Activated CD8-positive, alpha-beta T cell treated with anti-CD3 and anti-CD28 coated beads for 36 hours (primary cell): ENCODE results near the gene CCDC24. TPM values are rescaled to one million over a fixed set of nuclear protein-coding genes. Genes with fewer than 3 reads are reported as not detected.

ENCODE experiments used
- ATAC-seq: fragments of 200-7000 bp; cut with Tn5 transposase; one replicate; pipeline ENCODE4 v1.10.0; 2021; ENCODE audit warnings: mild to moderate bottlenecking, moderate library complexity
- CTCF ChIA-PET: fragments of 350-600 bp; sonication (Branson Sonifier 250); formaldehyde crosslinking; loops from one replicate; lab custom pipeline; 2021; ENCODE audit warnings: antibody characterized with exemption; lab: Charles Lee
- POLR2A ChIA-PET: fragments of 350-600 bp; sonication (Branson Sonifier 250); formaldehyde crosslinking; loops from one replicate; lab custom pipeline; 2021; ENCODE audit warnings: antibody characterized with exemption; lab: Charles Lee
- DNase-seq: peaks from one replicate; pipeline ENCODE4 v3.0.0-alpha.2; 2020
- H3K27ac Mint-ChIP-seq: one replicate; pipeline ENCODE4 v1.8.0; 2021; ENCODE audit warnings: mild to moderate bottlenecking, mixed read lengths
- H3K27me3 Mint-ChIP-seq: one replicate; pipeline ENCODE4 v1.8.0; 2021; ENCODE audit warnings: mixed read lengths
- H3K36me3 Mint-ChIP-seq: one replicate; pipeline ENCODE4 v1.8.0; 2021; ENCODE audit warnings: low read depth, mixed read lengths
- H3K4me1 Mint-ChIP-seq: one replicate; pipeline ENCODE4 v1.8.0; 2021; ENCODE audit warnings: low read depth, mixed read lengths
- H3K4me3 Mint-ChIP-seq: one replicate; pipeline ENCODE4 v1.8.0; 2021; ENCODE audit warnings: mild to moderate bottlenecking, moderate library complexity, mixed read lengths
- H3K9me3 Mint-ChIP-seq: one replicate; pipeline ENCODE4 v1.8.0; 2021; ENCODE audit warnings: mixed read lengths
- CTCF ChIP-seq: fragments of 200-600 bp; IDR thresholded peaks from one replicate; pipeline ENCODE4 v1.8.0; 2022; ENCODE audit warnings: antibody characterized with exemption, mild to moderate bottlenecking
- intact Hi-C: fragments of 100-400 bp; cut with micrococcal nuclease; formaldehyde crosslinking; loops from one replicate; pipeline ENCODE4 v1.10.0; 2022
- total RNA-seq, 2 experiments: library from RNA; stranded (reverse); gene quantifications; one replicate each; pipeline ENCODE4 v1.2.3, GENCODE V29; 2021

The CCDC24 gene
- total RNA-seq, 2 experiments from 2014 or later = 1.4 to 1.8 TPM

DNA sequence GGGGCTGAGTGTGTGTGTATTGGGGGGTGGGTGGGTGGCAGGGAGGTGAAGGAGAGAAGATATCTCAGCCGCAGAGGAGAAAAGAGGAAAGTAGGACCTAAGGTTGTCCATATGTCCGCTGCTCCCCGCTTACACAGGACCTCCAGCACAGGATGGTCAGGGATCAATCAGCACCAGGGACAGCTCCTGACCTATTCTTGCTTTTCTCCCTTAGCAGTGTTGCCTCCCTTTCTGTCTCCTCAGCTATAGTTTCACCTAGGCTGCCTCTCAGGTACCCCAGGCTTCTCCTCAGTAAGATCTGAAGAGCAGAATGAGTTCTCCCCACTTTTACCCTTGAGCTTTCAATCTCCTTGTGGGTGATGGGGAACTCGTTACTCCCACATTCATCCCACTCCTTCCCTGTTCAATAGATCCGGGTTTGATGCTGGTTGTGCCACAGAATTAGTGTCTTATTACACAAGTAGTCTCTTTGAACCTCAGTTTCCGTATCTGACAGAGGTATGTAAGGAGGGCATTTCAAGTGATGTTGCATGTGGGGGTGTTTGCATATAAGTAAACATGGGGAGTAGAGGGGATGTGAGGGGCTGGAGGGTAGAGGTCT is 23.0 kb upstream of the CCDC24 start:
- TF ChIP-seq CTCF = no peak
- POLR2A ChIA-PET = interaction anchor here (0.9 to 2.4 kb wide), 2 partner anchors 15 to 21 kb away, joined by 3 to 9 read pairs; partner anchors contain the start of gene IPO13
- H3K4me3 Mint-ChIP-seq = no peak overlapping the region
- H3K4me1 Mint-ChIP-seq = peaks cover 11% of the 10 kb centered on the region
- intact Hi-C loops = no loop called here
- CTCF ChIA-PET = no interaction called here
- no peaks in the 10 kb centered on the region for H3K27me3 Mint-ChIP-seq
- H3K36me3 Mint-ChIP-seq = peaks cover 16% of the 10 kb centered on the region
- DNase-seq (peak; percentile 39), ATAC-seq (no peak)
- H3K9me3 Mint-ChIP-seq = no peaks in the 10 kb centered on the region
- no peak overlapping the region for H3K27ac Mint-ChIP-seq

DNA sequence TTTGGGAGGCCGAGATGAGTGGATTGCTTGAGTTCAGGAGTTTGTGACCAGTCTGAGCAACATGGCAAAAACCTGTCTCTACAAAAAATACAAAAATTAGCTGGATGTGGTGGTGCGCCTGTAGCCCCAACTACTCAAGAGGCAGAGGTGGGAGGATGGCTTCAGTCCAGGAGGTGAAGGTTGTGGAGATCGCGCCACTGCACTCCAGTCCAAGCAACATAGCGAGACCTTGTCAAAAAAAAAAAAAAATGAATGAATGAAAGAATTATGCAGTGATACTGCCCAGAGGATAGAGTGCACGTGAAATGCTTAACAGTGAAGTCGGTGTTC is 22.0 kb upstream of the CCDC24 start:
- Mint-ChIP-seq H3K4me1 (peaks cover 21% of the 10 kb centered on the region), H3K36me3 (peaks cover 21% of the 10 kb centered on the region), H3K27ac (no peak overlapping the region), H3K4me3 (peak overlapping the region; percentile 85), H3K27me3 (no peaks in the 10 kb centered on the region), H3K9me3 (no peaks in the 10 kb centered on the region)
- no peak for DNase-seq
- intact Hi-C loops = no loop called here
- no peak for ATAC-seq
- TF ChIP-seq CTCF = no peak
- ChIA-PET POLR2A (interaction anchor here (1.0 to 2.4 kb wide), 2 partner anchors 22 to 67 kb away, joined by 3 to 9 read pairs; partner anchors contain the start of gene IPO13), CTCF (interaction anchor here (1.3 kb wide), 1 partner anchor 35 kb away, joined by 5 read pairs; no protein-coding TSS in a partner anchor)

DNA sequence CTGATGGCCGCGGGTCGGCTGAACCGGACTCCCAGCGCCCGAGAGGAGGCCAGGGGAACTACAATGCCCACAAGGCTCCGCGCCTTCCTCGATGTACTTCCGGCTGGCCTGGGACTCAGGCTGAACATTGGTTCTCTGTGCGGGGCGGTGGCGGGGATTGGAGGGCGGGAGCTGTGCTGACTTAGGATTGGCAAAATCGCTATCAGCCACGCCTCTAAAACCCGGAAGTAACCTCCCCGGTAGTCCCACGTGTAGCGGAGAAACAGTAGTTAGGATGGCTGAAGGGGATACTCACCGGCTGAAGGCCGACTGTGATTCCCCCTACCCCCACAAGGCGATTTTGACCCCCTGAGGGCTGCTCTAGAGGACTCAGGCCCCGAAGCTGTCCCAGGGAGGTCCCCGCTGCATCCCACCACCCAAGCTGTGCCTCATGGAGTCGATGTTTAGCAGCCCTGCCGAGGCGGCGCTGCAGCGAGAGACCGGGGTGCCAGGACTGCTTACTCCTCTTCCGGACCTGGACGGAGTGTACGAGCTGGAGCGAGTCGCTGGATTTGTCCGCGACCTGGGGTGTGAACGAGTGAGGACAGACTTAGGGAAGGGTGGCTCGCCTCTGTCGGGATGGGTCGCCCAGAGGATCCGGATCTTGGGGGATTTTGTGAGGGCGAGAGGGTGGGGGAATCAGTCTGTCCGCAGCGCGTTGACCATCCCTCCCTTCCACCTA is 21.5 kb upstream of the CCDC24 start, which contains the start of gene DPH2:
Gene DPH2, plus strand, starts transcription at position 265 of the 721 bp plus-strand sequence. Its CDS starts 166 bp downstream, at position 431.
- intact Hi-C loops = no loop called here
- TF ChIP-seq CTCF = no peak

GRCh38 chr1:43970502-43970901 is 20.9 kb upstream of the CCDC24 start:
- Mint-ChIP-seq H3K27ac (peak overlapping the region; percentile 80), H3K4me1 (peaks cover 21% of the 10 kb centered on the region), H3K4me3 (peak overlapping the region; percentile 85), H3K9me3 (no peaks in the 10 kb centered on the region), H3K27me3 (no peaks in the 10 kb centered on the region), H3K36me3 (peaks cover 21% of the 10 kb centered on the region)
- ChIA-PET CTCF (interaction anchor here (0.7 to 2.9 kb wide), 5 partner anchors 35 to 207 kb away, joined by 3 to 9 read pairs (median 5); no protein-coding TSS in a partner anchor), POLR2A (interaction anchor here (0.7 to 2.4 kb wide), 8 partner anchors 16 to 1020 kb away, joined by 3 to 9 read pairs (median 4); partner anchors contain the start of genes CCDC24, IPO13 and SLC6A9)
- DNase-seq (no peak), ATAC-seq (no peak)
- TF ChIP-seq CTCF = no peak
- intact Hi-C loops = no loop called here

More for the DNA sequence above, 21.5 kb upstream of the CCDC24 start, which contains the start of gene DPH2:
- ATAC-seq = peak; percentile 93
- Mint-ChIP-seq H3K4me1 (peaks cover 21% of the 10 kb centered on the region), H3K4me3 (peak within 1 kb of the TSS; percentile 85), H3K9me3 (no peaks in the 10 kb centered on the region), H3K36me3 (peaks cover 21% of the 10 kb centered on the region), H3K27ac (peak within 1 kb of the TSS; percentile 80), H3K27me3 (no peaks in the 10 kb centered on the region)
- POLR2A ChIA-PET = interaction anchor here (0.7 to 2.4 kb wide), 8 partner anchors 15 to 1020 kb away, joined by 3 to 9 read pairs (median 4); partner anchors contain the start of genes IPO13 and SLC6A9
- DNase-seq = peak; percentile 99
- CTCF ChIA-PET = interaction anchor here (0.7 to 2.9 kb wide), 4 partner anchors 35 to 73 kb away, joined by 3 to 9 read pairs (median 4); no protein-coding TSS in a partner anchor
